GM23338 (cell line): ENCODE data around the gene M1AP.
A peak's percentile ranks its signal among the peaks of the same experiment; 100 is the strongest.

Source experiments
- CREB1 ChIP-seq: fragments of 250-450 bp; sonication (Bioruptor Pico); IDR thresholded peaks from 2 replicates; pipeline ENCODE4 v1.5.0; 2020; ENCODE audit warnings: low read depth, mild to moderate bottlenecking, moderate library complexity
- EZH2 ChIP-seq: fragments of 200-600 bp; sonication (generic); IDR thresholded peaks from one replicate; pipeline ENCODE4 v1.8.0; 2017; ENCODE audit warnings: antibody characterized with exemption, mild to moderate bottlenecking, low read depth; ENCODE audit not compliant: unreplicated experiment
- POLR2AphosphoS5 ChIP-seq: IDR thresholded peaks from 2 replicates; pipeline ENCODE4 v1.6.1; 2016; ENCODE audit warnings: antibody characterized with exemption, low read depth
- STAT1 ChIP-seq: IDR thresholded peaks from one replicate; pipeline ENCODE4 v1.6.1; 2016; ENCODE audit warnings: antibody characterized with exemption; ENCODE audit not compliant: unreplicated experiment
- TF ChIP-seq, protein P1 (sequence below): IDR thresholded peaks from 2 replicates; pipeline ENCODE4 v1.6.1; 2016; ENCODE audit warnings: antibody characterized with exemption
- TF ChIP-seq, protein P2 (sequence below), 2 experiments: fragments of 200-600 bp in 1 of 2; sonication (generic) in 1 of 2; conservative IDR thresholded peaks; 2 replicates each; pipeline versions ENCODE4 v1.5.1 to v1.6.1; 2016 to 2017; ENCODE audit warnings: antibody characterized with exemption in 2 of 2, low read depth in 2 of 2, mild to moderate bottlenecking in 2 of 2, moderate library complexity in 1 of 2
- TF ChIP-seq, protein P3 (sequence below): IDR thresholded peaks from one replicate; pipeline ENCODE4 v1.6.1; 2018; ENCODE audit warnings: antibody characterized with exemption; ENCODE audit not compliant: unreplicated experiment

DNA sequence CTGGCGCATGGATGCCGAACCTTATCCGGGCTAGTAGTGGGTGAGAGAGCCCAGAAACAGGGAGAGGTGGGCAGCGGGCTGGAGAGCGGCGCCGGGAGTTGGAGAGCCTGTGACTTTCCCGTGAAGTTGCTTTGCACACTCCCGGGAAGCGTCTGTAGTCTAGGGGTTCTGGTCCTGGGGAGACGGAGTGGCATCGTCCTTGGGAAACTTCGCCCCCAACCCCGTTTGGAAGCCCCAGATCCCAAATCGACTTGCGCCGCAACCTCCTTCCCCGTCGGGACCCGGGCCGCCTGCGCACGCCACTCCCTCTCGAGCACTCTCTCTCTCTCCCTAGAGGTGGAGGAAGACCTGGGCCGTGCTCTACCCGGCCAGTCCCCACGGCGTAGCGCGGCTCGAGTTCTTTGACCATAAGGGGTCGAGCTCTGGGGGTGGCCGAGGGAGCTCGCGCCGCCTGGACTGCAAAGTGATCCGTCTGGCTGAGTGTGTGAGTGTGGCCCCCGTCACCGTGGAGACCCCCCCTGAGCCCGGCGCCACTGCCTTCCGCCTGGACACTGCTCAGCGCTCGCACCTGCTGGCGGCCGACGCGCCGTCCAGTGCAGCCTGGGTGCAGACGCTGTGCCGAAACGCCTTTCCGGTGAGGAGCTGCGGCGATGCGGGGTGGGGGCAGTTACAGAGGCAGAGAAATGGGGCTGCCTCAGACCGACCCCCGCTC is 93.2 kb downstream of the M1AP start:
- TF ChIP-seq, protein P1, sequence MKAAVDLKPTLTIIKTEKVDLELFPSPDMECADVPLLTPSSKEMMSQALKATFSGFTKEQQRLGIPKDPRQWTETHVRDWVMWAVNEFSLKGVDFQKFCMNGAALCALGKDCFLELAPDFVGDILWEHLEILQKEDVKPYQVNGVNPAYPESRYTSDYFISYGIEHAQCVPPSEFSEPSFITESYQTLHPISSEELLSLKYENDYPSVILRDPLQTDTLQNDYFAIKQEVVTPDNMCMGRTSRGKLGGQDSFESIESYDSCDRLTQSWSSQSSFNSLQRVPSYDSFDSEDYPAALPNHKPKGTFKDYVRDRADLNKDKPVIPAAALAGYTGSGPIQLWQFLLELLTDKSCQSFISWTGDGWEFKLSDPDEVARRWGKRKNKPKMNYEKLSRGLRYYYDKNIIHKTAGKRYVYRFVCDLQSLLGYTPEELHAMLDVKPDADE = no peak
- TF ChIP-seq POLR2AphosphoS5 (no peak), STAT1 (no peak), CREB1 (no peak), EZH2 (peak; percentile 35)
- TF ChIP-seq, protein P2, sequence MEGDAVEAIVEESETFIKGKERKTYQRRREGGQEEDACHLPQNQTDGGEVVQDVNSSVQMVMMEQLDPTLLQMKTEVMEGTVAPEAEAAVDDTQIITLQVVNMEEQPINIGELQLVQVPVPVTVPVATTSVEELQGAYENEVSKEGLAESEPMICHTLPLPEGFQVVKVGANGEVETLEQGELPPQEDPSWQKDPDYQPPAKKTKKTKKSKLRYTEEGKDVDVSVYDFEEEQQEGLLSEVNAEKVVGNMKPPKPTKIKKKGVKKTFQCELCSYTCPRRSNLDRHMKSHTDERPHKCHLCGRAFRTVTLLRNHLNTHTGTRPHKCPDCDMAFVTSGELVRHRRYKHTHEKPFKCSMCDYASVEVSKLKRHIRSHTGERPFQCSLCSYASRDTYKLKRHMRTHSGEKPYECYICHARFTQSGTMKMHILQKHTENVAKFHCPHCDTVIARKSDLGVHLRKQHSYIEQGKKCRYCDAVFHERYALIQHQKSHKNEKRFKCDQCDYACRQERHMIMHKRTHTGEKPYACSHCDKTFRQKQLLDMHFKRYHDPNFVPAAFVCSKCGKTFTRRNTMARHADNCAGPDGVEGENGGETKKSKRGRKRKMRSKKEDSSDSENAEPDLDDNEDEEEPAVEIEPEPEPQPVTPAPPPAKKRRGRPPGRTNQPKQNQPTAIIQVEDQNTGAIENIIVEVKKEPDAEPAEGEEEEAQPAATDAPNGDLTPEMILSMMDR (conservative IDR thresholded peaks at IDR 0.05; ENCODE audit: low read depth in 2 of 2) = no peak
- TF ChIP-seq, protein P3, sequence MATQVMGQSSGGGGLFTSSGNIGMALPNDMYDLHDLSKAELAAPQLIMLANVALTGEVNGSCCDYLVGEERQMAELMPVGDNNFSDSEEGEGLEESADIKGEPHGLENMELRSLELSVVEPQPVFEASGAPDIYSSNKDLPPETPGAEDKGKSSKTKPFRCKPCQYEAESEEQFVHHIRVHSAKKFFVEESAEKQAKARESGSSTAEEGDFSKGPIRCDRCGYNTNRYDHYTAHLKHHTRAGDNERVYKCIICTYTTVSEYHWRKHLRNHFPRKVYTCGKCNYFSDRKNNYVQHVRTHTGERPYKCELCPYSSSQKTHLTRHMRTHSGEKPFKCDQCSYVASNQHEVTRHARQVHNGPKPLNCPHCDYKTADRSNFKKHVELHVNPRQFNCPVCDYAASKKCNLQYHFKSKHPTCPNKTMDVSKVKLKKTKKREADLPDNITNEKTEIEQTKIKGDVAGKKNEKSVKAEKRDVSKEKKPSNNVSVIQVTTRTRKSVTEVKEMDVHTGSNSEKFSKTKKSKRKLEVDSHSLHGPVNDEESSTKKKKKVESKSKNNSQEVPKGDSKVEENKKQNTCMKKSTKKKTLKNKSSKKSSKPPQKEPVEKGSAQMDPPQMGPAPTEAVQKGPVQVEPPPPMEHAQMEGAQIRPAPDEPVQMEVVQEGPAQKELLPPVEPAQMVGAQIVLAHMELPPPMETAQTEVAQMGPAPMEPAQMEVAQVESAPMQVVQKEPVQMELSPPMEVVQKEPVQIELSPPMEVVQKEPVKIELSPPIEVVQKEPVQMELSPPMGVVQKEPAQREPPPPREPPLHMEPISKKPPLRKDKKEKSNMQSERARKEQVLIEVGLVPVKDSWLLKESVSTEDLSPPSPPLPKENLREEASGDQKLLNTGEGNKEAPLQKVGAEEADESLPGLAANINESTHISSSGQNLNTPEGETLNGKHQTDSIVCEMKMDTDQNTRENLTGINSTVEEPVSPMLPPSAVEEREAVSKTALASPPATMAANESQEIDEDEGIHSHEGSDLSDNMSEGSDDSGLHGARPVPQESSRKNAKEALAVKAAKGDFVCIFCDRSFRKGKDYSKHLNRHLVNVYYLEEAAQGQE = no peak
